ENCODE measurements around the gene CCDC182.

Gene CCDC182

DNA sequence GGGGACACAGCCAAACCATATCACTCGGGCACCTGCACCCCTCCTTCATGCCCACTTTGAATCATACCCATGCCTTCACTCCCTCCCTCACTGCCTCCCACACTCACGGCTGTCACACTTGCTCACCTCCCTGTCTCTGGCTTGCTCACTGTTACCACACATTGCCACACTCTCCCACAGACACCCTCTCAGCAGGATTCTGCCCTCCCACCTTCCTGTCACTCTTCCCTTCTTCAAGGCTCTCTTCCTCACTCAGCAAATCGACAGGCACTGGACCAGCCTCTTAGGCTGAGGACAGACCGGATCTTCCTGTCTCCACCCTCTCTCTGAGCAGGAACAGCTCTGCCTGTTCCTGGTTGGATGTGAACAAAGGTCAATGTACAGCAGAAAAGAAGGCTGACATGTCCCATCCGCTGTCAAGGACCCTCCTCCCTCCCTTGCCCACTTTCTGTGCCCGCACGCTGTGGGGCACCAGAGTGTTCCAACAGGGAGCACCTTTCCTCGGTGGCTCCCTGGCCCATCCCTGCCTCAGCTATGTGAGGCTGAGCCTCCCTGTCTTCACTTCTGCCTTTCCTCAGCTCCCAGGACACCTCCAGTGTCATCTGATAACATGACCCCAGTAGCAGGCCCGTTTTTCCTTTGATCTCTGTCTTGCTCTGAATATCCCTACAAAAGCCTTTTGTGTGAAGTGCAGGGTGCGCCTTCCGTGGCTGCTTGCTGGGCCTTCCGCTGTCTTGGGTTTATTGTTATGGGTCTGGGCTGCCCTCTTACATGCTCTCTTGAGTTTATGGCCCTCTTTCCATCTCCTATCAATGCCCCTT lies 47.0 kb downstream of the CCDC182 start:
- DNase-seq (ENCODE audit: low read depth): no peak

GRCh38 chr17:57697197-57697596 lies 47.9 kb downstream of the CCDC182 start:
- no peak for DNase-seq (ENCODE audit: low read depth)

DNA sequence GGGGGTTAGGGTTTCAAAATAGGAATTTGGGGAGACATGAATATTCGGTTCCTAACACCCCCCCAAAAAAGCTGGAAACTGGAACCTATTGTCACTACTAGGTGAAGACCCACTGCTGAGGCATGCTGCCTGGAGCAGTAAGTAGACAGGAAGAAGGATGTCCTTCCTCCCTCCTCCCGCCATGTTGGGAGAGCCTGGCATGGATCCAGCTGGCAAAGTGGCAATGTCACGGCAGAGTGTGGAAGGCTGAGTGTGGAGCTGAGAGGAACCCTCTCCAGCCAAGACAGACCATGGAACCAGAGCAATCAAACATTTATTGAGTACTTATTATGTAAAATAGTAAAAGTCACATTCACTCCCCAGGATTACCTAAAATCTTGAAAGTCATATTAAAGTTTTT lies 49.0 kb downstream of the CCDC182 start:
- no peak for DNase-seq (ENCODE audit: low read depth)
